ENCODE results near the gene ZNF8.
"Not testable (repeated sequence)": the region's sequence is repeated elsewhere in the genome, so short reads cannot be mapped to it uniquely, and the experiment has no call there.

ZNF8 gene

DNA sequence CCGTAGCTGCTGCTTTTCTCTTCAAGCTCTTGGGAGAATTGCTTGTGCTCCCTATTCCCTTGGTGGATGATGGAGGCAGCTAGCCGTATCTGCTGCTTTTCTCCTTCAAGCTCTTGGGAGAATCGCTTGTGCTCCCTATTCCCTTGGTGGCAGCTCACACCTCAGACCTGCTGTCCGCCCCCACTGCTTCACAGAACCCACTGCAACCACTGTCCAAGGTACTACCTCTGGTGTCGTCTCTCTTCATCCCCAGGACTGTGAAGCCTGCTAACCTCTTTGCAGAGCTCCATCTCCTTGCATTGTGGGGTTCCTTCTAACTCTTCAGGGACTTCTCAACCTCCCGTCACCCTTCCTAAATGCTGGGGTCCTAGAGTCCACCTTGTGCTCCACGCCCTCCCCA, 21.9 kb downstream of the ZNF8 start:
- no peak for DNase-seq

DNA sequence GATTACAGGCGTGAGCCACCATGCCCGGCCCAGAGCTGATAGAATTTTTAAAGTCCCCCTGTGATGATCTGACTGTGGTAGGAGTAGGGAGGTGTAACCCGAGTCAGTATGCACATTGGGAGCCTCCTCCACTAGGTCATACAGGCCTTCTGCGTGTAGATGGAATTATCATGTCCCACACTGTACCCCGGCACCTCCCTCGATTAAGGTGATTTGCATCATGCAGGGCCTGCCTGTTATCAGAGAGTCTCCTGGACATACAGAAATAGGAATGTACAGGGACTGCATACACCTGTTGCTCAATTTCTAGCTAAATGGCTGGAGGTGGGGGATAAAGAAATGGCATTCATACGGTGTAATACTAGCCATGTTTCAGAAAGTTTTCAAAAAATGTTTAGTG, 25.5 kb downstream of the ZNF8 start:
- DNase-seq: no peak

DNA sequence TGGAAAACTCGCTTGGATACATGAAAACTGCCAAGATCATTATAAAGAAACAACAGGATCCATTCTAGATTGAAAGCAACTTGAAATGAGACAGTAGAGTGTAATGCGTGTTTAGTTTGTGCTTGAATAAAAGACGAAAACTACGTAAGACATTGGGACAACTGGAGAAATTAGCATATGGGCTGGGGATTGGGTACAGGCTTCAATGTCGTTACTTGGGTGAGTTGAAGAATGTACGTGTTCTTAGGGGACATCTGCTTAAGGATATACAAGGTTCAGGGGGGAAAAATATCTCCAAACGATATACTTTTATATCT, 26.0 kb downstream of the ZNF8 start:
- DNase-seq: no peak

DNA sequence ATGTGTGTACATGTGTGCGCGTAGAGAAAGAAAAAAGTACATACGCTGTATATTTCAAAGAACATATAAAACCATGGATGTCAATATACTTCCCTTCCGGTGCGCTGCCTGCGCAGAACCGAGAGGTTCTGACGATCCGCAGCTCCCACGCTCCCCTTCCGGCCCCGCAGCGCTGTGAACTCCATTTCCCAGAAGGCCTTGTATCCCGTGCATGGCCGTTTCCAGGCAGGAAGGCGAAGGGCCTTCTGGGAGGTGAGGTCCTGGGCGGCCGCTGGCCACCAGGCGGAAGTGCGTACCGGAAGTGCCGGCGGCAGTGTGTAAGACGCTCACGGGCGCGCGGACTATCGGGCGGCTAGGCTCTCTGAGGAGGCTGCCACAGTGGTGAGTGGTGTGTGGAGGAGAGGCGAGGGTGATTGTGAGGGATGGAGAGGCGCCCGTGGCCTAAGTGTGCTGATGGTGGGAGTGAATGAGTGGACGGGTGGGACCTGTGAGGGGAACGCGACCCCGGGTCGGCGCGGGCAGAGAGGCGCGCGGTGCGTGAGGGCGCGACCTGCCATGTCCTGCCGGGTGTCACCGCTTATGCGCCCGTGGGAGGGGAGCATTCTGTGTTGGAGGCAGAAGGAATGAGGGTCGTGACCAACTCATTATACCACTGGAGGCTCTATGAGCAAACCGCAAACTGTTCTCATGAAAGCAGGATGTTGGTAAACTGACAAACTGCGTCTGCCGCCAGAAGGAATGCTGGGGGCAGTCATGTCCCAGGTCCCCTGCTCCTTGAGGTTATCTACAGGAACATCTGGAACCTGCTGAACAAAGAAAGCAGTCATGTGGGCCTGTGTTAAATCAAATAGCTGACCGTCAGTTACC, 26.5 kb downstream of the ZNF8 start, which contains the start of gene ERVK3-1:
TSS of gene ERVK3-1 (plus strand) at position 313 of the 867 bp plus-strand sequence. CDS start 6,792 bp downstream, outside the sequence.
- DNase-seq: peak; percentile 94

GRCh38 chr19:58305932-58306323, 27.2 kb downstream of the ZNF8 start:
- no peak for DNase-seq

DNA sequence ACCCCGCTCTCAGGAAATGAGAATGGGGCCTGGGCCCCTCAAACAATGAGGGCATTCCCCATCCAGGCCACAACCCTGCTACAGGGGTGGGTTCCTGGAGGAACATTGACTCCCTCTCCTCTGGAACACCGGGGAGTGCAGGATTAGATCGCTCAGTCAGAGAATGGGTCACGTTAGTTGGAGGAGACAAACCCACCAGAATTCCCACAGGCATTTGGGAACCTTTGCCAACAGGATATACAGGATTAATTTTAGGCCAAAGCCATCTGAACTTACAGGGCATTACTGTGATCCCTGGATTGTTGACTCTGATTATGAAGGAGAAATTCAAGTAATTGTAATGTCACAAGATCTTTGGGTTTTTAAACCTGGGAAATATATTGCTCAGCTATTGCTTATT, 29.0 kb downstream of the ZNF8 start:
- DNase-seq: no peak

DNA sequence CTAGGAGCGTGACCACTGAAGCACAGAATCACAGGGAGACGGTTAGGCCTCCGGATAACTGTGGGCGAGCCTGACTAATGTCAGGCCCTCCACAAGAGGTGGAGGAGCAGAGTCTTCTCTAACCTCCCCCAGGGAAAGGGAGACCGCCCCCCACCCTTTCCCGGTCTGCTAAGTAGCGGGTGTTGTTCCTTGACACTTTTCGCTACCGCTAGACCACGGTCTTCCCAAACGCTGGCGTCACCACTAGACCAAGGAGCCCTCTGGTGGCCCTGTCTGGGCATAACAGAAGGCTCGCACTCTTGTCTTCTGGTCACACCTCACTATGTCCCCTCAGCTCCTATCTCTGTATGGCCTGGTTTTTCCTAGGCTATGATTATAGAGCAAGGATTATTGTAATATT, 31.9 kb downstream of the ZNF8 start:
- DNase-seq: not testable (repeated sequence)

GRCh38 chr19:58311345-58311865, 32.6 kb downstream of the ZNF8 start:
- no peak for DNase-seq

DNA sequence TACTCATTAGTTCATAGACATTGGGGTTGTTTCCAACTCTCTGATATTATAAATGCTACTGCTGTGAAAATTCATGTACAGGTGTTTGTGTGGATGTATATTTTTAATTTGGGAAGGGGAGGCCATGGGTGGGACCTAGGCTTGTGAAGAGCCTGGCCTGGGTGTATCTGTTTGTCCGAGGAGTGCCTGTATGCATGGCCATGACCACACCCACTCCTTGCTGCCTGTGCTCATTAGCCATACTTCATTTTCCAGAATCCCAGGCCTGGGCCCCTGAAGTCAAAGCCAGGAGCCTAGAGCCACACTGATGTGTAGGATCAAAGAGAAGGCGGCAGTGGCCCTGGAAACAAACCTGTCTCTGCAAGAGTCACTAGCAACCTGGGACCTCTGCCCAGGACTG, 36.8 kb downstream of the ZNF8 start:
- no peak for DNase-seq

DNA sequence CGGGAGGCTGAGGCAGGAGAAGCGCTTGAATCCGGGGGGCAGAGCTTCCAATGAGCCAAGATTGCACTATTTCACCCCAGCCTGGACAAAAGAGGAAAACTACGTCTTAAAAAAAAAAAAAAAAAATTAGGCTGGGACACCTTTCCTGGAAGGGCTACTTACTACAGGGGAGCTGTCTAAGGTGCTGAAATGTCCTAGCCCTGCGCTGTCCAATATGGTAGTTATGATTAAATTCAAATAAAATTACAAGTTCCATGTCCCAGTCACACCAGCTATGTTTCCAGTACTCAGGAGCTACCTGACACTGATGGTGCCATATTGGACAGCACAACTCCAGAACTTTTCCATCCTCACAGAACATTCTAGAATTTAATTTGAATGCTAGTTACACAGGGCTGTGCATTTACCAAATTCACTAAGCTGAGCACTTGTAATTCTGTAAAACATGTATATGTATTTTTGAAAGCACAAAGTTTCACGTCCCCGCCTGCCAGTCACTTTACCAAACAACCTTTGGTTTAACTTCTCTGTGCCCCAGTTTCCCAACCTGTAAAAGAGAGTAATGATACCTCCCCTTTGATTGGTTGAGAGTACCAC, 38.8 kb downstream of the ZNF8 start:
- peak; percentile 31 for DNase-seq

- DNase-seq: no peak
These were observed 39.5 kb downstream of the ZNF8 start for GRCh38 chr19:58318297-58318696.

- no peak for DNase-seq
These were observed 40.5 kb downstream of the ZNF8 start for GRCh38 chr19:58319241-58319640.

GRCh38 chr19:58325311-58326022, 46.7 kb downstream of the ZNF8 start:
- DNase-seq: no peak

- DNase-seq: no peak
These were observed 47.8 kb downstream of the ZNF8 start for GRCh38 chr19:58326501-58326913.

- peak; percentile 86 for DNase-seq
These were observed 48.4 kb downstream of the ZNF8 start, which contains the start of gene ZSCAN22 for GRCh38 chr19:58326914-58327726. ZSCAN22 (plus strand) TSS chr19:58326994; CDS start chr19:58334803, 7,809 bp downstream.

GRCh38 chr19:58328999-58329398, 50.2 kb downstream of the ZNF8 start:
- DNase-seq: no peak

- peak; percentile 9 for DNase-seq
These were observed 51.7 kb downstream of the ZNF8 start for GRCh38 chr19:58330458-58330857.

DNA sequence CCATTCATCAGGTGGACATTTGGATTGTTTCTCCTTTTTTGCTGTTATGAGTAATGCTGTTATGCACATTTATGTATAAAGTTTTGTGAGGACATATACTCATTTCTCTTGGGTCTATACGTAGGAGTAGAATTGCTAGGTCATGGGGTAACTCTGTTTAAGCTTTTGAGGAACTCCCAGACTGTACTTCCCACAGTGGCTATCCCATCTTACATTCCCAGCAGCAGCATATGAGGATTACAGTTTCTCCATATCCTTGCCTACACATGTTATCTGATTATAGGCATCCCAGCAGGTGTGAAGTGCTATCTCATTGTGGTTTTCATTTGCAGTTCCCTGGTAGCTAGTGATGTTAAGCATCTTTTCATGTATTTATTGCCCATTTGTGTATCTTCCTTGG, 53.9 kb downstream of the ZNF8 start:
- no peak for DNase-seq

DNA sequence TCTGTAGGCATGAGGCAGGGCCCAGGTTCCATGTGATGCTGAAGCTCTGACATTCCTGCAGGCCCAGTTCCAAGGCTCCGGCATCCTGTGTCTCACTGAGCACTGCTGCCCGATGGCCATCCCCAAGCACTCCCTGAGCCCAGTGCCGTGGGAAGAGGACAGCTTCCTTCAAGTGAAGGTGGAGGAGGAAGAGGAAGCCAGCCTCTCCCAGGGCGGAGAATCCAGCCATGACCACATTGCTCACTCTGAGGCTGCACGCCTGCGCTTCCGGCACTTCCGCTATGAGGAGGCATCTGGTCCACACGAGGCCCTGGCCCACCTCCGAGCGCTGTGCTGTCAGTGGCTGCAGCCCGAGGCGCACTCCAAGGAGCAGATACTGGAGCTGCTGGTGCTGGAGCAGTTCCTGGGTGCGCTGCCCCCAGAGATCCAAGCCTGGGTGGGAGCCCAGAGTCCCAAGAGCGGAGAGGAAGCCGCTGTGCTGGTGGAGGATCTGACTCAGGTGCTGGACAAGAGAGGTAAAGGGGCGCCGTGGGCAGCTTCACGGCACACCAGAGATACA, 56.0 kb downstream of the ZNF8 start:
- no peak for DNase-seq

DNA sequence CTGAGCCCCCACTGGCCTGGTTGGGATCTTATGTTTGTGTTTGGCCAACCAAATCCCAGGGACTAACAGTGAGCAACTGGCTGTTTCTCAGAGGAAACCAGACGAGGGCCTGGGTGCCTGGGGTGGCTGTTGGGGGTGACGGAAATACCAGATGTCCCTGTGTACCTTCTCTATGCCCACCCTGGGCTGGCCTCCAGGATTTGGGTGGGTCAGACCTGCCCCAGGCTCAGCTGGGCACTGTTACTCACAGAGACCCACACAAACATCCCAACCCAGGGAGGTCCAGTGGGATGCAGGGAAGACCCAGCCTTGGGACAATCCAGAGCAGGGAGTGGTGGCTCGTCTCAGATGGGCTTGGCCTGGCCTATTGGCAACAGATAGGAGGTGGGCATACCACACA, 56.9 kb downstream of the ZNF8 start:
- DNase-seq: no peak

- DNase-seq: no peak
These were observed 57.5 kb downstream of the ZNF8 start for GRCh38 chr19:58336216-58336615.

DNA sequence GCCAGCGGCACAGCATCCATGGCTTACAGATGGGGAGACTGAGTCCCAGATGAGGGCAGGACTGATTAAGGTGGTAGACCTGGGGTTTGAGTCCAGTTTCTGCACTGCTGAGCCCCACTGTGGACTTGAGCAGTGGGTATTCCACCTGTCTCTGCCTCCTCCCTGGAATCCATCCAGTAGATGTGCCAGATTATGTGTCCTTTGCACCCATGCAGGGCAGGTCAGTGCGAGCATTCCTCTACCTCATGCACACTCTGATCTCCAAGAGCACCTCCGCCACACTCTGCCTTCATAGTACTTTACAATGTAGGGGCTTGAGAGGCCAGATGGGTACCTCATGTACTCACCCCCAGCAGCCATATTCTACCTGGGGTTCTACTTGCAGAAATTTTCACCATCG, 58.1 kb downstream of the ZNF8 start:
- no peak for DNase-seq

Data from kidney glomerular epithelial cell (primary cell).